ENCODE measurements around the gene GABPB2.

DNA sequence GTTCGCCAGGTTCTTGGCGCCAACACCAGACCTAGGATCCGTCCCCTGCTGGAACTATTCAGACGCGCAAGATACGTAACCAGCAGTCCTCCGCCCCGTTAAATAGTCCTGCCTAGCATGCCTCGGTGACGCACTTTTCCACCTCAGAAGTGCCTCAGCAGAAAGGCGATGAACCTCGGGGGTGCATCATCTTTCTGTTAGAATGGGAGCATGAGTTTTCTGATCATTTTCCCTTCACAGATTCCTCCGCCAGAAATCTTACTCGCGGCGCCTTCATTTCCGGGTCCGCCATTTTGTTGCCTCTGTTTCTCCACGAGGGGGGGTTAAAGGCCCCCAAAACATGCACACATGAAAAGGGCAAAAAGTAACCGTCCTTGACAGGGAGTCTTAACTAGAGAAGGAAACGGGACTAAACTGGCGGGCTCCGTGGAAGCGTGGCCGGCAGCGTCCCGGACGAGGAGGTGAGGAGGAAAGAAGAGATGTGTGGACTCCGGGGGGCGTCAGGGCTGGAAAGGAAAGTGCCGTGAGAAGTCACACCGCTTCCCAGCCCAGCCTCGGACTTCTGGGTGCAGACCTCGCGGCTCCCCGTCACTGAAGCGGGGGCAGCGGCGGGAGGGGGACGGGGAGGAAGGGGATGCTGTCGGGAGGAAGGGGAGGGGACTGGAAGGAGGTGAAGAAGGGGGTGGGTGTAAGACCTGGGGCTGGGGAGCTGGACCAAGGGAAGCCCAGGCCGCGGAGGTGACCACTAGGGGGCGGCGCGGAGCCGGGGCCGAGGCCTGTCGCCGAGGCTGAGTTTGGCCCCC lies at the start of gene GABPB2:
- TF ChIP-seq EZH2 (IDR thresholded peaks at IDR 0.05; ENCODE audit: borderline replicate concordance) (no peak), EZH2phosphoT487 (IDR thresholded peaks at IDR 0.05; ENCODE audit: low read depth, severe bottlenecking, unreplicated experiment) (no peak)
- TF ChIP-seq, protein P1, sequence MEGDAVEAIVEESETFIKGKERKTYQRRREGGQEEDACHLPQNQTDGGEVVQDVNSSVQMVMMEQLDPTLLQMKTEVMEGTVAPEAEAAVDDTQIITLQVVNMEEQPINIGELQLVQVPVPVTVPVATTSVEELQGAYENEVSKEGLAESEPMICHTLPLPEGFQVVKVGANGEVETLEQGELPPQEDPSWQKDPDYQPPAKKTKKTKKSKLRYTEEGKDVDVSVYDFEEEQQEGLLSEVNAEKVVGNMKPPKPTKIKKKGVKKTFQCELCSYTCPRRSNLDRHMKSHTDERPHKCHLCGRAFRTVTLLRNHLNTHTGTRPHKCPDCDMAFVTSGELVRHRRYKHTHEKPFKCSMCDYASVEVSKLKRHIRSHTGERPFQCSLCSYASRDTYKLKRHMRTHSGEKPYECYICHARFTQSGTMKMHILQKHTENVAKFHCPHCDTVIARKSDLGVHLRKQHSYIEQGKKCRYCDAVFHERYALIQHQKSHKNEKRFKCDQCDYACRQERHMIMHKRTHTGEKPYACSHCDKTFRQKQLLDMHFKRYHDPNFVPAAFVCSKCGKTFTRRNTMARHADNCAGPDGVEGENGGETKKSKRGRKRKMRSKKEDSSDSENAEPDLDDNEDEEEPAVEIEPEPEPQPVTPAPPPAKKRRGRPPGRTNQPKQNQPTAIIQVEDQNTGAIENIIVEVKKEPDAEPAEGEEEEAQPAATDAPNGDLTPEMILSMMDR (IDR thresholded peaks at IDR 0.05; ENCODE audit: poor library complexity), result peak; percentile 89

Measured in hepatocyte (in vitro differentiated cells).